ENCODE data around the gene RHOT2.

DNA sequence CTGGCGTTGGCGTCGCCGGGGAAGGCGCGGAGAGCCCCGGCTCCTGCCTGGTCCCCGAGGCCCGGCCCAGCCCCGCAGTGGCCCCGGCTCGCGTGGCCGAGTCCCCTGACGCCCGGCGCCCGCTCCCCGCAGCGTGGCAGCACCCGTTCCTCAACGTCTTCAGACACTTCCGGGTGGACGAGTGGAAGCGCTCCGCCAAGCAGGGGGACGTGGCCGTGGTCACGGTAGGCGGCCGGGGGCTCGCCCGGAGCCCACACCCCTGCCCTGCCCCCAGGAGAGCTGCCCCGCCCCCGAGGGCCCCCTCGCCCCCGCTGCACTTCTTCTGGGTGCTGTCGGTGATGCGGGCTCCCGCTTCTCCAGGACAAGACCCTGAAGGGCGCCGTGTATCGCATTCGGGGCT lies 18.3 kb upstream of the RHOT2 start:
- TF ChIP-seq, protein P1, sequence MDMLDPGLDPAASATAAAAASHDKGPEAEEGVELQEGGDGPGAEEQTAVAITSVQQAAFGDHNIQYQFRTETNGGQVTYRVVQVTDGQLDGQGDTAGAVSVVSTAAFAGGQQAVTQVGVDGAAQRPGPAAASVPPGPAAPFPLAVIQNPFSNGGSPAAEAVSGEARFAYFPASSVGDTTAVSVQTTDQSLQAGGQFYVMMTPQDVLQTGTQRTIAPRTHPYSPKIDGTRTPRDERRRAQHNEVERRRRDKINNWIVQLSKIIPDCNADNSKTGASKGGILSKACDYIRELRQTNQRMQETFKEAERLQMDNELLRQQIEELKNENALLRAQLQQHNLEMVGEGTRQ (IDR thresholded peaks at IDR 0.05; ENCODE audit: borderline replicate concordance, low read depth, low read length) = no peak
- TF ChIP-seq, protein P2, sequence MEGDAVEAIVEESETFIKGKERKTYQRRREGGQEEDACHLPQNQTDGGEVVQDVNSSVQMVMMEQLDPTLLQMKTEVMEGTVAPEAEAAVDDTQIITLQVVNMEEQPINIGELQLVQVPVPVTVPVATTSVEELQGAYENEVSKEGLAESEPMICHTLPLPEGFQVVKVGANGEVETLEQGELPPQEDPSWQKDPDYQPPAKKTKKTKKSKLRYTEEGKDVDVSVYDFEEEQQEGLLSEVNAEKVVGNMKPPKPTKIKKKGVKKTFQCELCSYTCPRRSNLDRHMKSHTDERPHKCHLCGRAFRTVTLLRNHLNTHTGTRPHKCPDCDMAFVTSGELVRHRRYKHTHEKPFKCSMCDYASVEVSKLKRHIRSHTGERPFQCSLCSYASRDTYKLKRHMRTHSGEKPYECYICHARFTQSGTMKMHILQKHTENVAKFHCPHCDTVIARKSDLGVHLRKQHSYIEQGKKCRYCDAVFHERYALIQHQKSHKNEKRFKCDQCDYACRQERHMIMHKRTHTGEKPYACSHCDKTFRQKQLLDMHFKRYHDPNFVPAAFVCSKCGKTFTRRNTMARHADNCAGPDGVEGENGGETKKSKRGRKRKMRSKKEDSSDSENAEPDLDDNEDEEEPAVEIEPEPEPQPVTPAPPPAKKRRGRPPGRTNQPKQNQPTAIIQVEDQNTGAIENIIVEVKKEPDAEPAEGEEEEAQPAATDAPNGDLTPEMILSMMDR (IDR thresholded peaks at IDR 0.05 in 2 of 3, conservative IDR thresholded peaks at IDR 0.05 in 1 of 3; ENCODE audit: control insufficient read depth in 2 of 3, extremely low read depth in 1 of 3, insufficient read depth in 1 of 3, low read depth in 3 of 3, low read length in 3 of 3) = no peak
- TF ChIP-seq ZNF687 (IDR thresholded peaks at IDR 0.05) (no peak), TCF12 (IDR thresholded peaks at IDR 0.05; ENCODE audit: low read depth, low read length) (no peak), SP1 (IDR thresholded peaks at IDR 0.05; ENCODE audit: low read depth, low read length) (no peak), POLR2A (IDR thresholded peaks at IDR 0.05; ENCODE audit: low read depth, low read length) (no peak), SRF (IDR thresholded peaks at IDR 0.05; ENCODE audit: low read depth in 2 of 2, low read length in 2 of 2) (no peak), CHD1 (IDR thresholded peaks at IDR 0.05; ENCODE audit: low read depth, low read length) (no peak)

Measured in GM12878 (cell line).